Neural progenitor cell (in vitro differentiated cells): ENCODE data around the gene TRMT61A. TPM values are rescaled to one million over a fixed set of nuclear protein-coding genes. Genes with fewer than 3 reads are reported as not detected.
A peak's percentile ranks its signal among the peaks of the same experiment; 100 is the strongest.

Source experiments
- DNase-seq: peaks from one replicate; pipeline ENCODE4 v3.0.0-alpha.2; 2016; ENCODE audit warnings: low spot score
- H2AFZ ChIP-seq: fragments of 200-600 bp; sonication (generic); replicated peaks from 2 replicates; pipeline ENCODE4 v1.6.1; 2016; ENCODE audit warnings: antibody characterized with exemption
- H3F3A ChIP-seq: fragments of 200-600 bp; sonication (generic); 2 replicates; pipeline ENCODE4 v1.6.1; 2016; ENCODE audit warnings: antibody characterized with exemption, low read depth
- H3K27ac ChIP-seq: fragments of 200-600 bp; sonication (generic); 2 replicates; pipeline ENCODE4 v1.5.1; 2016; ENCODE audit warnings: mild to moderate bottlenecking
- H3K27me3 ChIP-seq: fragments of 200-600 bp; sonication (generic); 2 replicates; pipeline ENCODE4 v1.6.1; 2016; ENCODE audit warnings: mild to moderate bottlenecking, moderate library complexity
- H3K36me3 ChIP-seq: fragments of 200-600 bp; sonication (generic); 2 replicates; pipeline ENCODE4 v1.5.1; 2016
- H3K4me1 ChIP-seq: fragments of 200-600 bp; sonication (generic); 2 replicates; pipeline ENCODE4 v1.6.1; 2016; ENCODE audit warnings: mixed run types
- H3K4me2 ChIP-seq: fragments of 200-600 bp; sonication (generic); 2 replicates; pipeline ENCODE4 v1.6.1; 2016
- H3K4me3 ChIP-seq: fragments of 200-600 bp; sonication (generic); 2 replicates; pipeline ENCODE4 v1.5.1; 2016
- H3K79me2 ChIP-seq: fragments of 200-600 bp; sonication (generic); 2 replicates; pipeline ENCODE4 v1.6.1; 2016; ENCODE audit warnings: low read depth
- H3K9ac ChIP-seq: fragments of 200-600 bp; sonication (generic); 2 replicates; pipeline ENCODE4 v1.6.1; 2016
- H3K9me3 ChIP-seq: fragments of 200-600 bp; sonication (generic); 2 replicates; pipeline ENCODE4 v1.5.1; 2016; ENCODE audit warnings: low read depth
- H4K20me1 ChIP-seq: fragments of 200-600 bp; sonication (generic); 2 replicates; pipeline ENCODE4 v1.6.1; 2016; ENCODE audit warnings: low read depth
- H3K27ac Mint-ChIP-seq: 3 replicates; pipeline ENCODE4 v1.8.0; 2021; ENCODE audit warnings: mixed read lengths
- H3K27me3 Mint-ChIP-seq: 2 replicates; pipeline ENCODE4 v1.8.0; 2022; ENCODE audit warnings: low read depth, mild to moderate bottlenecking, inconsistent platforms, moderate library complexity, mixed read lengths; ENCODE audit not compliant: insufficient read depth
- H3K36me3 Mint-ChIP-seq: 3 replicates; pipeline ENCODE4 v1.8.0; 2021; ENCODE audit warnings: mixed read lengths
- H3K4me1 Mint-ChIP-seq: 3 replicates; pipeline ENCODE4 v1.8.0; 2021; ENCODE audit warnings: mixed read lengths
- H3K4me3 Mint-ChIP-seq: 3 replicates; pipeline ENCODE4 v1.8.0; 2021; ENCODE audit warnings: mild to moderate bottlenecking, moderate library complexity, mixed read lengths
- H3K9me3 Mint-ChIP-seq: 3 replicates; pipeline ENCODE4 v1.8.0; 2020; ENCODE audit warnings: mixed read lengths
- CTCF ChIP-seq: fragments of 200-600 bp; sonication (generic); IDR thresholded peaks from 2 replicates; pipeline ENCODE4 v1.5.1; 2017; ENCODE audit warnings: antibody characterized with exemption, mild to moderate bottlenecking
- EZH2 ChIP-seq: fragments of 200-600 bp; sonication (generic); IDR thresholded peaks from 2 replicates; pipeline ENCODE4 v1.6.1; 2017; ENCODE audit warnings: antibody characterized with exemption, mild to moderate bottlenecking, moderate library complexity
- EZH2phosphoT487 ChIP-seq: fragments of 200-600 bp; sonication (generic); IDR thresholded peaks from 2 replicates; pipeline ENCODE4 v1.6.1; 2017; ENCODE audit warnings: antibody characterized with exemption
- total RNA-seq: library from RNA; depleted of rRNA; stranded (reverse); fragments of >200 nt; gene quantifications from 2 replicates; pipeline ENCODE4 v1.2.3, GENCODE V29; 2015; ENCODE audit warnings: low replicate concordance

Gene TRMT61A
- total RNA-seq, 1 donor from 2014 or later, result 1.2 TPM

- Histone ChIP-seq H3K9ac (no peak overlapping the region), H3F3A (peaks cover 33% of the 10 kb centered on the region), H3K27me3 (no peaks in the 10 kb centered on the region), H3K79me2 (no peaks in the 10 kb centered on the region), H2AFZ (no peak overlapping the region), H3K27ac (peak overlapping the region; percentile 38), H3K4me2 (no peak overlapping the region), H3K9me3 (no peaks in the 10 kb centered on the region), H3K36me3 (peaks cover 17% of the 10 kb centered on the region), H3K4me1 (no peaks in the 10 kb centered on the region), H3K4me3 (no peak overlapping the region), H4K20me1 (peaks cover 12% of the 10 kb centered on the region)
- Mint-ChIP-seq H3K27me3 (peaks cover 5% of the 10 kb centered on the region), H3K36me3 (peaks cover 24% of the 10 kb centered on the region), H3K4me3 (no peak overlapping the region), H3K27ac (peak overlapping the region; percentile 4), H3K9me3 (no peaks in the 10 kb centered on the region), H3K4me1 (peaks cover 8% of the 10 kb centered on the region)
- no peak for DNase-seq
- TF ChIP-seq EZH2 (no peak), CTCF (no peak), EZH2phosphoT487 (no peak)
Measured at GRCh38 chr14:103499709-103500108, 29.3 kb upstream of the TRMT61A start.

- peaks cover 5% of the 10 kb centered on the region for H3K27me3 Mint-ChIP-seq
- Histone ChIP-seq H3K27me3 (no peaks in the 10 kb centered on the region), H3K36me3 (peaks cover 17% of the 10 kb centered on the region), H3K27ac (peak overlapping the region; percentile 38), H4K20me1 (peaks cover 12% of the 10 kb centered on the region), H3K4me2 (no peak overlapping the region), H3K9me3 (no peaks in the 10 kb centered on the region), H3K79me2 (no peaks in the 10 kb centered on the region), H2AFZ (no peak overlapping the region), H3K4me3 (no peak overlapping the region), H3K9ac (no peak overlapping the region), H3F3A (peaks cover 33% of the 10 kb centered on the region), H3K4me1 (no peaks in the 10 kb centered on the region)
- H3K4me1 Mint-ChIP-seq, result peaks cover 9% of the 10 kb centered on the region
- peak; percentile 94 for DNase-seq
- H3K36me3 Mint-ChIP-seq, result peaks cover 30% of the 10 kb centered on the region
- H3K27ac Mint-ChIP-seq, result peak overlapping the region; percentile 72
- no peak overlapping the region for H3K4me3 Mint-ChIP-seq
- no peak for TF ChIP-seq EZH2phosphoT487
- peak; percentile 96 for TF ChIP-seq CTCF
- TF ChIP-seq EZH2, result no peak
- no peaks in the 10 kb centered on the region for H3K9me3 Mint-ChIP-seq
Measured at GRCh38 chr14:103500148-103500990, 28.6 kb upstream of the TRMT61A start.

DNA sequence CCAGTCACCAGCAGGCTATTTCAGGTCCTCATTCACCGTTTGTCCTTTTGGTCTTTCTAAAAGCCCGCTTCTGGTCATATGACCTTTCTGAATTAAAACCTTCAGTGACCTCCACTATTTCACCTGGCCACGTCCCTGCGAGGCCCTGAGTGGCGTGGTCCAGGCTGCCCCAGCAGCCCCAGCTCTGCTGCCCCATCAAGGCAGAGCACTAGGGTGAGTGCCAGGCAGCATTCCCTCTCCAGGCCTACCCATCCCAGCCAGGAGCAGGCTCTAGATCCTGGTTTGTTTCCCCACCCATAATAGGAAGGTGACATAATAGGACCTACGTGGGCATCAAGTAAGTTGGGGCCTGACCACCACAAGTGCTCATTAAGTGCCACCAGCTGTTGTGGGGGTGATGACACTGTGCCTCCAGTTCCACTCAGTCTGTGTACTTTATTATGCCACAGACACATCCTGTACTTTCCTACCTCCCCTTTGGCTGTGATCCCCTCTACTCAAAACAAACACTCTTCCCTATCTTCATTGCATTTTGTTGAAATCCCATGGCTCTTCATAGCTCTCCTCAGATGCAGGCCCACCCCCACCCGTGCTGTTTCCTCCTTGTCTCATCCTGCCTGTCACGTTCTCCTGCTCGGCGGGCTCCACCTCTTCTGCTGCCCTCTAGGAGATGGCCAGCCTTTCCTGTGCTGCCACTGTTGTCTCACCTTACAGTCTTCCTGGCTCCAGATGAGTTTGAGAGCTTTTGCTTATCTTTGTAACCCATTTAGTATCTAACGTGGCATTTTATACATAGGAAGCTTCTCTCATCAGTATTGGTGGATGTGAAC, 27.7 kb upstream of the TRMT61A start:
- TF ChIP-seq EZH2 (no peak), EZH2phosphoT487 (no peak), CTCF (no peak)
- Histone ChIP-seq H3K4me2 (no peak overlapping the region), H2AFZ (no peak overlapping the region), H4K20me1 (peaks cover 12% of the 10 kb centered on the region), H3K9ac (no peak overlapping the region), H3F3A (peaks cover 33% of the 10 kb centered on the region), H3K79me2 (no peaks in the 10 kb centered on the region), H3K27ac (no peak overlapping the region), H3K36me3 (peaks cover 17% of the 10 kb centered on the region), H3K27me3 (no peaks in the 10 kb centered on the region), H3K4me1 (no peaks in the 10 kb centered on the region), H3K4me3 (no peak overlapping the region), H3K9me3 (no peaks in the 10 kb centered on the region)
- Mint-ChIP-seq H3K4me1 (peaks cover 10% of the 10 kb centered on the region), H3K27me3 (peaks cover 7% of the 10 kb centered on the region), H3K27ac (no peak overlapping the region), H3K9me3 (no peaks in the 10 kb centered on the region), H3K4me3 (no peak overlapping the region), H3K36me3 (peaks cover 29% of the 10 kb centered on the region)
- DNase-seq, result no peak
